Adrenal gland (tissue), 12 donors: ENCODE data around the gene TMEM258. TPM values are rescaled to one million over a fixed set of nuclear protein-coding genes. Genes with fewer than 3 reads are reported as not detected.
A peak's percentile ranks its signal among the peaks of the same experiment; 100 is the strongest.

ENCODE experiments used
- DNase-seq, 7 donors: peaks; one replicate each; pipeline ENCODE4 v3.0.0-alpha.2; 2019 to 2020
- H3K27ac ChIP-seq, 5 donors: fragments of 200-600 bp; sonication (generic) in 4 of 5; 1 replicate in 3 of 5; 2 replicates in 2 of 5; pipeline versions ENCODE4 v1.5.1 to v1.8.0; 2016 to 2020; ENCODE audit warnings: mild to moderate bottlenecking in 1 of 5
- H3K27me3 ChIP-seq: fragments of 200-600 bp; 2 replicates; pipeline ENCODE4 v1.8.0; 2021
- H3K36me3 ChIP-seq, 2 donors: fragments of 200-600 bp; replicated peaks in 1 of 2; 1 replicate in 1 of 2; 2 replicates in 1 of 2; pipeline versions ENCODE4 v1.5.1 to v1.8.0; 2018 to 2022
- H3K4me1 ChIP-seq, 2 donors: fragments of 200-600 bp; replicated peaks in 1 of 2; 1 replicate in 1 of 2; 2 replicates in 1 of 2; pipeline versions ENCODE4 v1.5.1 to v1.8.0; 2018 to 2021
- H3K4me3 ChIP-seq, 4 donors: fragments of 200-600 bp; sonication (generic) in 3 of 4; one replicate each; pipeline ENCODE4 v1.5.1; 2016 to 2018
- H3K9me3 ChIP-seq, 3 donors: fragments of 200-600 bp; sonication (generic) in 1 of 3; replicated peaks in 1 of 3; 1 replicate in 2 of 3; 2 replicates in 1 of 3; pipeline versions ENCODE4 v1.5.1 to v1.8.0; 2016 to 2021
- POLR2A ChIP-seq, 2 donors: fragments of 450-650 bp; IDR thresholded peaks; one replicate each; pipeline ENCODE4 v1.6.1; 2017; ENCODE audit warnings: antibody characterized with exemption in 2 of 2, mild to moderate bottlenecking in 2 of 2, moderate library complexity in 1 of 2
- WGBS, 4 donors: extraction: QIAGEN DNeasy Blood & Tissue Kit in 2 of 4; methylation state at CpG; one replicate each; pipeline versions ENCODE4 v1.1.5 to v1.1.7; 2013 to 2017; 5-methylcytosine and 5-hydroxymethylcytosine counted together
- intact Hi-C, 2 donors: fragments of 100-400 bp; cut with DNase I; formaldehyde crosslinking; loops; one replicate each; pipeline versions ENCODE4 v1.14.1 to v1.15.0; 2022 to 2023
- polyA plus RNA-seq, 3 donors: library from polyadenylated mRNA; stranded (reverse); fragments of 200-250 nt in 2 of 3; fragments of 350-450 nt in 1 of 3; fragmentation: Illumina TruSeq in 1 of 3; extraction: RNeasy Lipid Tissue Mini Kit (QIAGEN cat#74804) in 1 of 3; gene quantifications; one replicate each; pipeline ENCODE4 v1.2.3, GENCODE V29; 2013 to 2014
- total RNA-seq, 9 donors: library from RNA; depleted of rRNA in 4 of 9; stranded (reverse); fragments of >200 nt in 4 of 9; fragments of 120-200 nt in 1 of 9; fragmentation: NEBNext Ultra II Directional in 1 of 9; extraction: Animal tissue kit (Norgen Biotek cat#: 25700) in 1 of 9; gene quantifications; one replicate each; pipeline versions ENCODE4 v1.1.0 to v1.2.4, GENCODE V29; 2013 to 2023
- TF ChIP-seq, protein P1 (sequence below), 6 experiments: fragments of 450-650 bp in 4 of 6; fragments of 200-600 bp in 2 of 6; sonication (generic) in 1 of 6; IDR thresholded peaks; 1 replicate in 5 of 6; 2 replicates in 1 of 6; pipeline versions ENCODE4 v1.5.1 to v1.8.0; 2016 to 2021; ENCODE audit warnings: antibody characterized with exemption in 6 of 6, mild to moderate bottlenecking in 2 of 6, moderate library complexity in 1 of 6
- donor health status: healthy with polysubstance abuse.
- donor health status: Bipolar disorder and iron deficiency.
- donor health status: DM: yes; HTN: yes; CAD: no.
- donor health status: DM: no; HTN: no; CAD: no.
- donor health status: DM: no; HTN: no; CAD: no.
- donor health status: DM: yes; HTN: yes; CAD: no.

TMEM258 gene
- total and polyA plus RNA-seq, 12 donors: 22.8 to 215 (median 139) TPM

- Histone ChIP-seq H3K4me3 (no peak overlapping the region), H3K36me3 (peaks cover 0 to 35% of the 10 kb centered on the region in 2 donors), H3K9me3 (no peaks in the 10 kb centered on the region), H3K27me3 (no peaks in the 10 kb centered on the region), H3K27ac (peak overlapping the region in 2 of 5 donors; percentile 53 to 98), H3K4me1 (peaks cover 21 to 55% of the 10 kb centered on the region in 2 donors)
- TF ChIP-seq, protein P1, sequence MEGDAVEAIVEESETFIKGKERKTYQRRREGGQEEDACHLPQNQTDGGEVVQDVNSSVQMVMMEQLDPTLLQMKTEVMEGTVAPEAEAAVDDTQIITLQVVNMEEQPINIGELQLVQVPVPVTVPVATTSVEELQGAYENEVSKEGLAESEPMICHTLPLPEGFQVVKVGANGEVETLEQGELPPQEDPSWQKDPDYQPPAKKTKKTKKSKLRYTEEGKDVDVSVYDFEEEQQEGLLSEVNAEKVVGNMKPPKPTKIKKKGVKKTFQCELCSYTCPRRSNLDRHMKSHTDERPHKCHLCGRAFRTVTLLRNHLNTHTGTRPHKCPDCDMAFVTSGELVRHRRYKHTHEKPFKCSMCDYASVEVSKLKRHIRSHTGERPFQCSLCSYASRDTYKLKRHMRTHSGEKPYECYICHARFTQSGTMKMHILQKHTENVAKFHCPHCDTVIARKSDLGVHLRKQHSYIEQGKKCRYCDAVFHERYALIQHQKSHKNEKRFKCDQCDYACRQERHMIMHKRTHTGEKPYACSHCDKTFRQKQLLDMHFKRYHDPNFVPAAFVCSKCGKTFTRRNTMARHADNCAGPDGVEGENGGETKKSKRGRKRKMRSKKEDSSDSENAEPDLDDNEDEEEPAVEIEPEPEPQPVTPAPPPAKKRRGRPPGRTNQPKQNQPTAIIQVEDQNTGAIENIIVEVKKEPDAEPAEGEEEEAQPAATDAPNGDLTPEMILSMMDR (IDR thresholded peaks at IDR 0.05): no peak
- TF ChIP-seq POLR2A (IDR thresholded peaks at IDR 0.05): no peak
- WGBS, 4 donors: 93 to 99% (median 96%) methylated on average over 8 of the region's 8 CpGs
- DNase-seq: no peak
- intact Hi-C loops: no loop called here
Measured at GRCh38 chr11:61836193-61836592, 43.8 kb upstream of the TMEM258 start.

GRCh38 chr11:61834278-61835048, 42.1 kb upstream of the TMEM258 start:
- TF ChIP-seq, protein P1 (IDR thresholded peaks at IDR 0.05): peak in 1 of 6 experiments; percentile 1
- TF ChIP-seq POLR2A (IDR thresholded peaks at IDR 0.05): peak in 1 of 2 donors; percentile 33
- intact Hi-C loops: no loop called here
- H3K27me3 ChIP-seq: no peaks in the 10 kb centered on the region
- no peaks in the 10 kb centered on the region for H3K9me3 ChIP-seq
- peaks cover 0 to 18% of the 10 kb centered on the region in 2 donors for H3K36me3 ChIP-seq
- WGBS, 4 donors: 20 to 31% (median 25%) methylated on average over 10 to 12 of the region's 12 CpGs
- H3K4me1 ChIP-seq: peaks cover 32 to 68% of the 10 kb centered on the region in 2 donors
- peak overlapping the region; percentile 53 to 98 (median 92) for H3K27ac ChIP-seq
- peak; percentile 84 to 96 (median 94) for DNase-seq
- H3K4me3 ChIP-seq: peak overlapping the region in 1 of 4 donors; percentile 7

GRCh38 chr11:61833926-61834277, 41.5 kb upstream of the TMEM258 start:
- Histone ChIP-seq H3K27ac (peak overlapping the region; percentile 53 to 98 (median 92)), H3K27me3 (no peaks in the 10 kb centered on the region), H3K4me3 (no peak overlapping the region), H3K36me3 (peaks cover 0 to 14% of the 10 kb centered on the region in 2 donors), H3K4me1 (peaks cover 34 to 68% of the 10 kb centered on the region in 2 donors), H3K9me3 (no peaks in the 10 kb centered on the region)
- intact Hi-C loops: no loop called here
- WGBS, 4 donors: 64 to 71% (median 70%) methylated on average over 11 to 12 of the region's 12 CpGs
- TF ChIP-seq, protein P1 (IDR thresholded peaks at IDR 0.05): peak in 1 of 6 experiments; percentile 9
- TF ChIP-seq POLR2A (IDR thresholded peaks at IDR 0.05): no peak
- DNase-seq: peak in 4 of 7 donors; percentile 41 to 69 (median 58)

DNA sequence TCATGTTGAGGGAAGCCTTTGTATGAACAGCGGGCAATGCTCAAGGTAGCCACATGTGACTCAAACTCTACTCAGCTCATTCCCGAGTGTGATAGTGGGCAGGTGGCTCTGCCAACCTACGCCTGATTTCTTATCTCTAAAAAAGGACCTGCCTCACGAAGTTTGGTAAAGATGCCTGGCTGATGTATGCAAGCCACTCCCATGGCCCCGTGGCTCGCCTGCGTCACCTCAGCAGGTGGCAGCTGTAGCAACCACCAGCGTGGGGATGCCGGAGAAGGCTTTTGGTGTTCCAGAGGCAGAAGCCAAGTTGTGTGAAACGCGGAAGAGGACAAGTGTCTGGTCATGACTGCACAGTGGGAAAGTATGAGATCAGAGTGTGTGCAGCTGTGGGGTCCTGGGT, 41.1 kb upstream of the TMEM258 start:
- no peak overlapping the region for H3K4me3 ChIP-seq
- intact Hi-C loops: no loop called here
- DNase-seq: peak in 1 of 7 donors; percentile 39
- WGBS, 4 donors: 69 to 77% (median 69%) methylated on average over 6 to 11 of the region's 11 CpGs
- no peaks in the 10 kb centered on the region for H3K27me3 ChIP-seq
- H3K9me3 ChIP-seq: no peaks in the 10 kb centered on the region
- peaks cover 34 to 68% of the 10 kb centered on the region in 2 donors for H3K4me1 ChIP-seq
- TF ChIP-seq POLR2A (IDR thresholded peaks at IDR 0.05): no peak
- TF ChIP-seq, protein P1 (IDR thresholded peaks at IDR 0.05): no peak
- H3K27ac ChIP-seq: peak overlapping the region; percentile 53 to 98 (median 92)
- peaks cover 0 to 10% of the 10 kb centered on the region in 2 donors for H3K36me3 ChIP-seq
